Stimulated activated CD8-positive, alpha-beta memory T cell treated with anti-CD3 and anti-CD28 coated beads, Interleukin-7, amount 100 ng/mL, for 4 hours (primary cell): ENCODE data around the gene FLT1.

Experiments
- DNase-seq, 2 donors: peaks; one replicate each; pipeline ENCODE4 v3.0.0-alpha.2; 2020; ENCODE audit warnings: low read depth in 2 of 2

FLT1 gene

DNA sequence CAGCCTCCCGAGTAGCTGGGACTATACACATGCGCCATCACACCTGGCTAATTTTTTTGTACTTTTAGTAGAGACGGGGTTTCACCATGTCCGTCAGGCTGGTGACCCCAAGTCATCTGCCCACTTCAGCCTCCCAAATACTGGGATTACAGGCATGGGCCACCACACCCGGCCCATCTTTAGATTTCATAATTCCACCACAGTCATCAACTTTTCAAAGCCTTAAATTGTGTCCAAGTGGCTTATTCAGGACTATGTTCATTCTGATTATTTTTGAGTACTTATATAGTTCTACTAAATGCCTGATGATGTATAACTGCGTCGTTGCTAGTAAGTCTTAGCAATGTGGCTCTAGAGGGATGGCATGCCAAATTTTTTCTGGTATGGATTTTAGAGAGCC, 36.9 kb downstream of the FLT1 start:
- DNase-seq, result no peak

- DNase-seq, result no peak
Observed at GRCh38 chr13:28457521-28457920, 37.4 kb downstream of the FLT1 start.

DNA sequence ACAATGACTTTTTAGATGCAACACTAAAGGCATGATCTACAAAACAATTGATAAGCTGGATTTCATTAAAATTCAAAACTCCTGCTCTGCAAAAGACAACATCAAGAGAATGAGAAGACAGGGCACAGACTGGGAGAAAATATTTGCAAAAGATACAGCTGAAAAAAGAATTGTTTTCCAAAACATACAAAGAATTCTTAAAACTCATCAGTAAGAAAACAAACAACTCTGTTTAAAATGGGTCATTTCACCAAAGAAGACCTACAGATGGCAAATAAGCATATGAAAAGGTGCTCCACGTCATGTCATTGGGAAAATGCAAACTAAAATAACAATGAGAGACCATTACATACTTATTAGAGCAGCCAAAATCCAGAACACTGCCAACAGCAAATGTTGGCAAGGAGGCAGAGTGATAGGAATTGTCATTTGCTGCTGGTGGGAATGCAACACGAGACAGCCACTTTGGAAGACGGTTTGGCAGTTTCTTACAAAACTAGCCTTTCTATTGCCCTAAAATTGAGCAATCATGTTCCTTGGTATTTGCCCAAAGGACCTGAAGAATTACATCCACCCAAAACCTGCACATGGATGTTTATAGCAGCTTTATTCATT, 39.2 kb downstream of the FLT1 start:
- no peak for DNase-seq

DNA sequence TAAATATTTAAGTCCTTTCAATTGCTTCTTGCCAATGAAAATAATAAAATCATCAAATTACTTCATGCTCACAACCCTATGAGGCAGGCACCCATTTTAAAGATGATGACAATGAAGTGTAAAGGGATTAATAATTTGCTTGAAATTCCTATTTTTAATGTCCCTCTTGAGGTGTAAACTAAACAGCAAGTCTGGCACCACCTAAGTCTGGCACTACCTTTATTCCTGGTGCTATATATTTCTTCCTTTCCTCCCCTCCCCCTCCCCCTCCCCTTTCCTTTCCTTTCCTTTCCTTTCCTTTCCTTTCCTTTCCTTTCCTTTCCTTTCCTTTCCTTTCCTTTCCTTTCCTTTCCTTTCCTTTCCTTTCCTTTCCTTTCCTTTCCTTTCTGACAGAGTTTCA, 42.2 kb downstream of the FLT1 start:
- DNase-seq, result no peak

DNA sequence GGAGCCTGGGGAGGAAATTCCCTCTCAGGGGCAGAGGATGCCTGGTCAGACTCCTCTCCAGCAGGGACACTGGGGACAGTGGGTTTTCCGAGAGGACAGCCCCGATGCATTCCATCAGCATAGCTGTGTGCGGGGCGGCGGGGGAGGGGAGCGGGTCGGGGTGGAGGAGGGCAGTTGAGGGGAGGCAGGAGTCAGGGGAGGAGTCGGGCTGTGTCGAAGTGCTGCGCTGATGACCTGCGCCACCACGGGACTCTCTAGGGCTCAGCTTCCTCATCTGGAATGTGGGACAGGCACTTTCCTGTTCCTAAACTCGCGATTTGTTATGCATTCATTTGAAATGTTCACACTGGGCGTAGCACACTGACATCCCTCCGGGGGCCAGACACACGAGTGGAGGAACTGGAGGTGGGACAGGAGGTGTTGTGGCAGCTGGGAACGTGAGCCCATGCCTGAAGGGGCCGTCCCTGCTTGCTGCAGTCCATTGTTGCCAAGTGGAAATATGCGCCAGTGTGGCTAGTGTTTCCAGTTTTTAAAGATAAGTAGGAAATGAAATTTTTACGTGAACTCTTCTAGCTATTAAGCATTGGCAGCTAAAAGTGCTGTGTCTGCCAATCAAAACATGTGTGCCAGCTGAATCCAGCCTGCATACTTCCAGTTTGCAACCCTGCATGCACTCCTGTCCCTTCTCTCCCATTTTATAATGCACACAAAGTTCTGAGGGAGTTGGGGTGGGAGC, 43.3 kb downstream of the FLT1 start:
- no peak for DNase-seq

DNA sequence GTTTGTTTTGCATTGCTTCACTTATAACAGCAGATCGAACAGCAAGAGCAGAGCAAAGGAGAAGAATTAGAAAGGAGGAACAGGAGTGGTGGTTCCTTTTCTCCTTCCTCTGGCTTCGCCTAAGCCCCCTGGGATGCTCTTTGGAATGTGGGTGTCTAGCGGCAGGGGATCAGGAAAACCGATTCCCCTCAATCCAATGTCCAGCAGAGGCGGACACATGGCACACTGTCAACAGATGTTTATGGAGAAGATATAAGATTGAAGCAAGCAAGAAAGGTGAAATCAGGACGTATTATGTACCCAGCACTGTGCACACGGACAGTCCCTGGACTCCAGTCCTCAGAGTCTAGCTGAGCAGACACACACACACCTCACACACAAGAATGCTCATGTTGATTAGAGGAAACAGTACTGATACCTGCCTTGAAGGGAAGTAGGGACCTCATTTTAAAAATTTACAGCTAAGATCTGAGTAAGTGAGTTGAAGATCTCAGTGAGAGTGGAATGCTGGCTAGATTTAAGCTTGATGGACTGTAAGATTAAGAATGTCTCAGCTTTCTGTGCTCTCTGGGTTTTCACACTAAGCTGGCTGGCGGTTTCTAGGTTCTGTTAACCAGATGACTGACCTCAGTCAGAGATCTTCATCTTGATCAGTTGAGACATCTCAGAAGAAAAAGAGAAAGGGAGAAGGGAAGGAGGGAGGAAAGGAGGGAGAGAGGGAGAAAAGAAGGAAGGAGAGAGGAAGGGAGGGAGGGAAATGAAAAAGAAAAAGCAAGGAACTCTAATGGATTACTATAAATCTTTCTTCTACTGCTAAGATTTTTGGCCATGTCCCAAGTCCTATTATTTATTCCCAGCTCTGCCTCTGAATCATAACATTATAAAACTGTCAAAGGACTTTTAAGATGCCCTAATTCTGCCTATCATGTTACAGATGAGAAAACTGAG, 44.8 kb downstream of the FLT1 start:
- no peak for DNase-seq

GRCh38 chr13:28448651-28449358, 46.1 kb downstream of the FLT1 start:
- no peak for DNase-seq

DNA sequence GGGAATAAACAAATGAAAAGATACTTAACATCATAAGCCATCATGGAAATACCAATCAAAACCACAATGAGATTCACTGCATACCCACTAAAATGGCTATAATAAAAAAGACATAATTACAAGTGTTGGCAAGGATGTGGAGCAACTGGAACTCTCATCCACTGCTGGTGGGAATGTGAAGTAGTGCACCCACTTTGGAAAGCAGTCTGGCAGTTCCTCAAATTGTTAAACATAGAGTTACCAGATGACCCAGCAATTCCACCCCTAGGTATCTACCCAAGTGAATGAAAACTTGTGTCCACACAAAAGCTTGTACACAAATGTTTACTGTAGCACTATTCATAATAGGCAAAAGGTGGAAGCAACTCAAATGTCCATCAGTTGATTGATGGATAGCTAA, 46.9 kb downstream of the FLT1 start:
- DNase-seq, result no peak

GRCh38 chr13:28447206-28447605, 47.7 kb downstream of the FLT1 start:
- DNase-seq, result no peak

- no peak for DNase-seq
Observed at GRCh38 chr13:28442839-28443238, 52.1 kb downstream of the FLT1 start.

- DNase-seq, result no peak
Observed at GRCh38 chr13:28441529-28441928, 53.4 kb downstream of the FLT1 start.

DNA sequence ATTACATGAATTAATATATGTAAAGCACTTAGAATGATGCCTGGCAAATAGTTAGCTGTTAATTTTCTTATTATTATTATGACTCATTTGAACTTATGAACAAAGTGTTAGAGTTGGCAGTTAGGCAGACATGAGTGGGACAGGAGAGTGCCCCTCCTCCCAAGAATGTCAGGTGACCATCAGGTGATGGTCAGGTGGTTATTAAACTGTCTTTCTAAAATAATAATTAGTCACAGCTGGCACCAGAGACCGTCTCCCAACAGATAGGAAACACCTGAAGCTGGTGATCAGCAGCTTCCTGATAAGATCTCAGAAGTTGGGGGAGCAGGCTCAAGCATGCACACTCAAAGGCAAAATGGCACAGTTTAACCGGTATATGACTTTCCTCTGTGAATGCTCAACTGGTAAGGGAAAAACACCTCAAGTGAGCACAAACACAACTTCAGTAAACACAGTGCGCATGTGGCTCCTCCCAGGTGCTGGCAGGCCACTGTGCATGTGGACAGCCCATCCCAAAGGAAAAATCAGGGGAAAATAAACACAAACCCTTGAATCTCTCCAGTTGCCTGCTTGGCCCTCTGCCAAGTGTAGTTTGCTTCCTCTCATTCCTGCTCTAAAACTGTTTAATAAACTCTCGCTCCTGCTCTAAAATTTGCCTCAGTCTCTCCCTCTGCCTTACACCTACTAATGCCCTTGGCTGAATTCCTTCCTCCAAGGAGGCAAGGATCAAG, 54.0 kb downstream of the FLT1 start:
- no peak for DNase-seq

- DNase-seq, result no peak
Observed at GRCh38 chr13:28438598-28439334, 56.2 kb downstream of the FLT1 start.

DNA sequence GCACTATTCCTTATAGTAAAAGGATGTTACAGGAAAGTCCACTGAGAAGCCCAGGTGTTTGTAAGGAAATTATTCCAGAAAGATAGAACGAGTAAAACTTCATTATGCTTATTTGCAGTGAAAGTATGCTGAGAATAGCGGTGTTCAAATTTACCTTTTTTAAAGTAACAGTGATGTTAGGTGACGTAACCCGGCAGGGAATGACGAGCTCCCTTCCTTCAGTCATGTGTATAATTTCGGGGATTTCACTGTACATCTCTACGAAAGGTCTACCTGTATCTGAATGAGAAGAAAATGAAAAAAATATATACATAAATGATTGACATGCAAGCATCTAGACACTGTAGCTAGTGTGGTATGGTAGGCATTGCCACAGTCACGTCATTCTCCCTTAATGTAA, 56.9 kb downstream of the FLT1 start:
- DNase-seq, result no peak

- DNase-seq, result no peak
Observed at GRCh38 chr13:28435917-28436316, 59.0 kb downstream of the FLT1 start.

- DNase-seq, result no peak
Observed at GRCh38 chr13:28434926-28435325, 60.0 kb downstream of the FLT1 start.

DNA sequence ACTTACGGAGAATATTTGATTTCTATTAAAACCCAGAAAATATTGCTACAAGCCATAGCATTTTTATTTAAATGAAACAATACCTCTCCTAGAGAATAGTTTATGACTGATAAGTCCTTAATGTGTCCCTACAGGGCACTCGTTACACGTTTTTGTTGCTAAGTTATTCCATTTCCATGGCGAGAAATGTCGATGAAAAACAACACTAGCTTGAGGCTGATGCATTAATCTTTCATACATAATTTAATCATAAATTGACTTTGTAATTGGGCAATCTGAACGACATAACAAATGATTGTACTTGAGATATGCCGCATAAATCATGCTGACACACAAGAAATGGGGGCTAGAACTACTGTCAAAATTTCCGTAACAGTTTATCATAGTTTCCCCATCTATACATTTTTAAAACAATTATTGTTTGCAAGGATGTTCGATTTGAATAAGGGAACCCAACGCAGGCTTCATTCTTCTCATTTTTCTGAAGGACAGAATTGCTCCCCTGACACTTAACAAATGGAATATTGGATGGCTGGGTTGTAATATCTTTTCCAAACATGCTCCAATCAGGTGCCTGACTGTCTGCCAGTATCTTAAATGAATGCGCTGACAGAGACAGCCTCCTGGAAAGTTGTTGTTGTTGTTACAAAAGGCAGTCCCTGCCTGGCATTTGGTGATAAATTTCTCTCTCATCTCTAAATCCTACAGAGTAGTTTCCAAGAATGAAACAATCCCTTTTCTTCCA, 61.9 kb downstream of the FLT1 start:
- DNase-seq, result no peak

GRCh38 chr13:28429685-28430290, 65.1 kb downstream of the FLT1 start:
- no peak for DNase-seq

- no peak for DNase-seq
Observed at GRCh38 chr13:28429096-28429495, 65.8 kb downstream of the FLT1 start.
